ENCODE data around the gene TSPAN9. TPM values are rescaled to one million over a fixed set of nuclear protein-coding genes. Genes with fewer than 3 reads are reported as not detected.

Gene TSPAN9
- polyA plus RNA-seq, 1 donor (not counting 4 experiments of a cell fraction or from before 2014, with no cell fraction given) = 27.5 TPM

DNA sequence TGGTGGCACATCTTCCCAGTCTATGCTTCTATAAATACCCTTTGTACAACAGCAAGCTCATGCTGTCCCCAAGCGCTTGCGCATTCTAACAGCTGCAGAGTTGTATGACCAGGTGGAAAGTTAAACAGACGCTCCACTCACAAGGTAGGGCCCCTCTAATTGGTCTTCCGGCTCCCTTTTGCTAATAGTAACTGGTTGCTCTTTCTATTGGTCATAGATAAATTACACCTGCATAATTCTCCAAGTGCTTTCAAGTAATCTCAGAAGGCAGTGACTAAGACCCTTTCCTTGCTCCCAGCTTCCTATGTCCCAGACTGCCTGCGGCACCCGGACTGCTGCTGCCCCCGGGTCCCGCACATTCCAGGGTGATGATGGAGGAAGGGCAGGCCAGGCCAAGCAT is 6.1 kb upstream of the TSPAN9 start:
- Histone ChIP-seq H3K4me2 (ENCODE audit: control insufficient read depth, extremely low read depth, insufficient read depth, low read depth, low read length) (no peak overlapping the region), H3K79me2 (ENCODE audit: control insufficient read depth, insufficient read depth, low read length) (no peaks in the 10 kb centered on the region), H3K9me1 (ENCODE audit: control insufficient read depth, extremely low read depth, insufficient read depth, low read length) (no peaks in the 10 kb centered on the region), H3K9me3 (ENCODE audit: control insufficient read depth, low read depth, low read length) (no peaks in the 10 kb centered on the region), H2AFZ (ENCODE audit: control insufficient read depth, low read length) (no peak overlapping the region), H3K4me3 (ENCODE audit: control insufficient read depth in 2 of 3, extremely low read depth in 1 of 3, insufficient read depth in 2 of 3, low read depth in 1 of 3, low read length in 3 of 3) (no peak overlapping the region), H3K9ac (ENCODE audit: control insufficient read depth, extremely low read depth, insufficient read depth, low read length) (no peak overlapping the region), H3K27me3 (ENCODE audit: control insufficient read depth, extremely low read depth, insufficient read depth, low read length) (peaks cover 4% of the 10 kb centered on the region), H4K20me1 (ENCODE audit: control insufficient read depth, extremely low read depth, insufficient read depth, low read length) (no peaks in the 10 kb centered on the region), H3K4me1 (ENCODE audit: control insufficient read depth, extremely low read depth, insufficient read depth, low read length) (peaks cover 1% of the 10 kb centered on the region), H3K36me3 (ENCODE audit: control insufficient read depth in 2 of 2, extremely low read depth in 1 of 2, insufficient read depth in 2 of 2, low read length in 2 of 2) (no peaks in the 10 kb centered on the region), H3K27ac (ENCODE audit: control insufficient read depth, insufficient read depth, low read length) (no peak overlapping the region)
- no peak for FAIRE-seq
- dilution Hi-C loops (cut with MboI; ENCODE audit: extremely low pct_ligation_motif_present, low sequenced_read_pairs) = no loop called here
- TF ChIP-seq EZH2 (IDR thresholded peaks at IDR 0.05; ENCODE audit: low read length) (no peak), CTCF (optimal IDR thresholded peaks at IDR 0.05 in 1 of 3, IDR thresholded peaks at IDR 0.05 in 1 of 3, conservative IDR thresholded peaks at IDR 0.05 in 1 of 3; ENCODE audit: extremely low read depth in 1 of 3, insufficient read depth in 2 of 3, low read length in 3 of 3) (no peak)
- DNase-seq (ENCODE audit: low read depth, low spot score) = no peak

GRCh38 chr12:3071710-3072109 is 5.5 kb upstream of the TSPAN9 start:
- Histone ChIP-seq H3K27ac (ENCODE audit: control insufficient read depth, insufficient read depth, low read length) (no peak overlapping the region), H3K4me1 (ENCODE audit: control insufficient read depth, extremely low read depth, insufficient read depth, low read length) (peaks cover 8% of the 10 kb centered on the region), H3K79me2 (ENCODE audit: control insufficient read depth, insufficient read depth, low read length) (no peaks in the 10 kb centered on the region), H3K9ac (ENCODE audit: control insufficient read depth, extremely low read depth, insufficient read depth, low read length) (no peak overlapping the region), H3K4me2 (ENCODE audit: control insufficient read depth, extremely low read depth, insufficient read depth, low read depth, low read length) (no peak overlapping the region), H3K36me3 (ENCODE audit: control insufficient read depth in 2 of 2, extremely low read depth in 1 of 2, insufficient read depth in 2 of 2, low read length in 2 of 2) (no peaks in the 10 kb centered on the region), H2AFZ (ENCODE audit: control insufficient read depth, low read length) (no peak overlapping the region), H3K27me3 (ENCODE audit: control insufficient read depth, extremely low read depth, insufficient read depth, low read length) (peaks cover 4% of the 10 kb centered on the region), H3K9me3 (ENCODE audit: control insufficient read depth, low read depth, low read length) (no peaks in the 10 kb centered on the region), H3K4me3 (ENCODE audit: control insufficient read depth in 2 of 3, extremely low read depth in 1 of 3, insufficient read depth in 2 of 3, low read depth in 1 of 3, low read length in 3 of 3) (no peak overlapping the region), H3K9me1 (ENCODE audit: control insufficient read depth, extremely low read depth, insufficient read depth, low read length) (no peaks in the 10 kb centered on the region), H4K20me1 (ENCODE audit: control insufficient read depth, extremely low read depth, insufficient read depth, low read length) (no peaks in the 10 kb centered on the region)
- dilution Hi-C loops (cut with MboI; ENCODE audit: extremely low pct_ligation_motif_present, low sequenced_read_pairs) = no loop called here
- FAIRE-seq (no peak), DNase-seq (ENCODE audit: low read depth, low spot score) (no peak)
- no peak for TF ChIP-seq EZH2 (IDR thresholded peaks at IDR 0.05; ENCODE audit: low read length)
- TF ChIP-seq CTCF (optimal IDR thresholded peaks at IDR 0.05 in 1 of 3, IDR thresholded peaks at IDR 0.05 in 1 of 3, conservative IDR thresholded peaks at IDR 0.05 in 1 of 3; ENCODE audit: extremely low read depth in 1 of 3, insufficient read depth in 2 of 3, low read length in 3 of 3) = no peak
